ENCODE results near the gene RC3H2. TPM values are rescaled to one million over a fixed set of nuclear protein-coding genes. Genes with fewer than 3 reads are reported as not detected.
"Not testable (repeated sequence)": the region's sequence is repeated elsewhere in the genome, so short reads cannot be mapped to it uniquely, and the experiment has no call there.

Gene RC3H2
- total RNA-seq, 3 donors from 2014 or later: 27.3 to 31.1 (median 28.4) TPM

DNA sequence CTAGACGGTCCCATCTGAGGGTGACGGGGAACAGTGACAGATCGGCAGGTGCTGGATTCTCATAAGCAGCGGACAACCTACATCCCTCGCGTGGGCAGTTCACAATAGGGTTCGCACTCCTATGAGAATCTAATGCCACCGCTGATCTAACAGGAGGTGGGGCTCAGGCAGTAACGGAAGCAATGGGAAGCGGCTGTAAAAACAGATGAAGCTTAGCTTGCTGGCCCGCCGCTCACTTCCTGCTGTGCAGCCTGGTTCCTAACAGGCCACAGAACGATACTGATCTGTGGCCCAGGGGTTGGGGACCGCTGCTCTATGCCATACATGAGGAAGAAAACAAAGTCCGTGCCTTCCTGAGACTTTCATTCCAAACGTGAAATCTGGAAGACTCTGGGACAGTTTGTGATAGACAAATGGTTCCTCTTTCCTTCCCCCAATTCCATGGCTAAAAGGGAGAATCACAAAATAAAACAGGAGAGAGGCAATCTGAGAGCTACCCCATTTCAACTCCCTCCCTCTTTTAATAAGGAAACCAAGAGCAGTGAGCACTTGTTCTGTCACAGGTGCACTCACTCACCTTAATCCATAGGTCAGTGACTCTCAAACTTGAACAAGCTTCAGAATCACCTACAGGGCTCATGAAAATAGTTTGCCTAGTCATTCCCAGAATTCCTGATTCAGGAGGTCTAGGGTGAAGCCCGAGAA, 88.8 kb downstream of the RC3H2 start:
- Mint-ChIP-seq H3K4me1 (ENCODE audit: low read depth) (peaks cover 39% of the 10 kb centered on the region), H3K36me3 (ENCODE audit: insufficient read depth) (peaks cover 14% of the 10 kb centered on the region), H3K27me3 (ENCODE audit: low read depth) (no peaks in the 10 kb centered on the region), H3K4me3 (peak overlapping the region; percentile 71), H3K9me3 (no peaks in the 10 kb centered on the region)
- DNase-seq (peak; percentile 29), ATAC-seq (peak; percentile 80 to 81)

DNA sequence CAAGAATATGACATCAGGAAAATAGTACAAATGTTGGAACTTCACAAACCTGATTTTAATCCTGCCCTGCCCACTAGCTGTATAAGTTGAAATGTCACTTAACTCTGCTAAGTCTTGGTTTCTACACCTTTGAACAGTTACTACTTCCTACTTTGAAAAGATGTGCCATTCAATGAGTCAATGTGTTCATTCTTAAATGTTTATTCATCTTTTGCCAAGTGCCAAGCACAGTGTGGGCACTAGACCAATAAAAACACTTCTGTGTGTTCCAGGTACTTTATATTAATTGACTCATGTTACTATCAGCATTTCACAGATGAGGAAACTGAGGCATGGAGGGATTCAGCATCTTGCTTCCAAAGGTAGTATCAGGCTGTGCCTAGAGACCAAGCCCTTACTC, 89.6 kb downstream of the RC3H2 start:
- Mint-ChIP-seq H3K4me1 (ENCODE audit: low read depth) (peaks cover 36% of the 10 kb centered on the region), H3K36me3 (ENCODE audit: insufficient read depth) (peaks cover 10% of the 10 kb centered on the region), H3K27me3 (ENCODE audit: low read depth) (no peaks in the 10 kb centered on the region), H3K9me3 (no peaks in the 10 kb centered on the region), H3K4me3 (peak overlapping the region; percentile 71)
- DNase-seq: no peak
- ATAC-seq: peak; percentile 37 to 49

DNA sequence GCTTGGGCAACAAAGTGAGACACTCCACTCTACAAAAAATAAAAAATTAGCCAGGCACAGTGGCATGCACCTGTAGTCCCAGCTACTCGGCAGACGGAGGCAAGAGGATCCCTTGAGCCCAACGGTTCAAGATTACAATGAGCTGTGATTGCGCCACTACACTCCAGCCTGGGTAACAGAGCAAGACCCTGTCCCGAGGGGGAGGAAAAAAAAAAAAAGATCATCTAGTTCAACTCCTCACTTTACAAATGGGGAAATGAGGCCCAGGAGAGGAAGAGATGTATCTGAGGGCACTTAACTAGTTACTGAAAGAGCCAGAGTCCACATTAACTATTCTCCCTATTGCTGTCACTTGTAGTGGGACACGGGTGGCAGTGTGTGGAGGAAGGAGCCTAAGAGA, 90.6 kb downstream of the RC3H2 start:
- DNase-seq: no peak
- no peaks in the 10 kb centered on the region for H3K9me3 Mint-ChIP-seq

DNA sequence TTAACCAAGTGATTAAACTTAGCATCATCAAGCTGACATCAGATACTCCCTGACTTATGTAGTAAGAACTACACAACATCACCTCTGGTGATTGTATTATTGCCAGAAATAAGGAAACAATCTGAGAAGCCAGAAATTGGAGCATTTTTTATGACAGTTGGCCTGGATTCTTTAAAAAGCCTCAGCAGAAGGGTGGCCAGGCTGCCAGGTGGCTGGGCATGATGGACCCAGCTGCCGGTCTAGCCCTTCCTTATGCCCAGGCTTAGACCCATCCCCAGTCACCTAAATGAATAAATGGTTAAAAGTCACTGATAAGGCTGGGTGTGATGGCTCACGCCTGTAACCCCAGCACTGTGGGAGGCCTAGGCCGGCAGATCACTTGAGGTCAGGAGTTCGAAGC, 92.4 kb downstream of the RC3H2 start:
- Mint-ChIP-seq H3K9me3 (no peaks in the 10 kb centered on the region), H3K36me3 (ENCODE audit: insufficient read depth) (peaks cover 2% of the 10 kb centered on the region), H3K27me3 (ENCODE audit: low read depth) (no peaks in the 10 kb centered on the region), H3K4me3 (no peak overlapping the region), H3K4me1 (ENCODE audit: low read depth) (peaks cover 33% of the 10 kb centered on the region)
- DNase-seq (no peak), ATAC-seq (no peak)

More for the DNA sequence above, 90.6 kb downstream of the RC3H2 start:
- peaks cover 27% of the 10 kb centered on the region for H3K4me1 Mint-ChIP-seq (ENCODE audit: low read depth)
- H3K36me3 Mint-ChIP-seq (ENCODE audit: insufficient read depth): peaks cover 2% of the 10 kb centered on the region
- no peak for ATAC-seq
- no peak overlapping the region for H3K4me3 Mint-ChIP-seq
- H3K27me3 Mint-ChIP-seq (ENCODE audit: low read depth): no peaks in the 10 kb centered on the region

- Mint-ChIP-seq H3K27me3 (ENCODE audit: low read depth) (no peaks in the 10 kb centered on the region), H3K36me3 (ENCODE audit: insufficient read depth) (peaks cover 3% of the 10 kb centered on the region), H3K9me3 (peaks cover 7% of the 10 kb centered on the region), H3K4me1 (ENCODE audit: low read depth) (peaks cover 31% of the 10 kb centered on the region), H3K4me3 (no peak overlapping the region)
- DNase-seq (peak; percentile 68), ATAC-seq (peak; percentile 37 to 52)
Measured at GRCh38 chr9:122810306-122810946, 94.7 kb downstream of the RC3H2 start.

DNA sequence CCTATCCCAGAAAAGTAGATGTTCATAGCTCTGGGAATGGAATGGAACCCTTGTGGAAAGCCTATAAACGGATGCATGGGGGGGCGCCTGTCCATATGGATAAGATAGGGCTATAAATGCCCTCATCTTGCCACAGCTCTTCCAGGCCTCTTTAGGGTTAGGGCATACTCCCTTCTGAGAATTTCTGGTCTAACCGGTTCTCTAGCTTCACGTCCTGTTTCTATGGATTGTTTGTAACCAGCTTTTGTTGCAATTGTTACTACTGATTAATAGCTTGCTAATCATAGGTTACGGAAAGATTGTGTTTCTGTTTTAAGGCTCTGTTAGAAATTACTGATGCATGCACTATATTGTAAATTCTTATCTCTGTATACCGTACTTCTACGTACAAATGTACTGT, 95.9 kb downstream of the RC3H2 start:
- H3K36me3 Mint-ChIP-seq (ENCODE audit: insufficient read depth); DNase-seq; H3K27me3 Mint-ChIP-seq (ENCODE audit: low read depth); H3K4me3 Mint-ChIP-seq; H3K9me3 Mint-ChIP-seq; ATAC-seq: not testable (repeated sequence)
- H3K4me1 Mint-ChIP-seq (ENCODE audit: low read depth): peaks cover 23% of the 10 kb centered on the region

DNA sequence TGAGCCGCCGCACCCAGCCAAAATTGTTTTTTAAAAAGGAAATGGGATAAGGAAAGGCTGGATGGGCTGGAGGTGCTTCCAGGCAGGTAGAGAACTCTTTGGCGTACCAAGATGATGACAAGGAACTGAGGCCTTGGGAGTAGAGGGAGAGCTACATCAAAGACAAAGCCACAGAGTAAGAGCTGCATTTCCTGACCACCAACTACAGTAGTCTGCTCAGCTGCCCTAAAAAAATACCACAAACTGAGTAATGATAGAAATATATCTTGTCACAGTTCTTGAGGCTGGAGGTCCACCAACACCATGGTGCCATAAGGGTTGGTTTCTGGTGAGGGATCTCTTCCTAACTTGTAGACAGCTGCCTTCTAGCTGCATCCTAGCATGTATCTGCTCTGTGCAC, 97.0 kb downstream of the RC3H2 start:
- Mint-ChIP-seq H3K27me3 (ENCODE audit: low read depth) (no peaks in the 10 kb centered on the region), H3K4me3 (no peak overlapping the region), H3K9me3 (peaks cover 7% of the 10 kb centered on the region), H3K4me1 (ENCODE audit: low read depth) (peaks cover 23% of the 10 kb centered on the region), H3K36me3 (ENCODE audit: insufficient read depth) (peaks cover 4% of the 10 kb centered on the region)
- no peak for DNase-seq
- ATAC-seq: no peak

GRCh38 chr9:122807271-122807900, 97.8 kb downstream of the RC3H2 start:
- peaks cover 7% of the 10 kb centered on the region for H3K9me3 Mint-ChIP-seq
- no peaks in the 10 kb centered on the region for H3K27me3 Mint-ChIP-seq (ENCODE audit: low read depth)
- ATAC-seq: peak; percentile 87 to 90
- H3K4me3 Mint-ChIP-seq: no peak overlapping the region
- DNase-seq: no peak
- H3K4me1 Mint-ChIP-seq (ENCODE audit: low read depth): peaks cover 23% of the 10 kb centered on the region
- H3K36me3 Mint-ChIP-seq (ENCODE audit: insufficient read depth): peaks cover 4% of the 10 kb centered on the region

- no peaks in the 10 kb centered on the region for H3K27me3 Mint-ChIP-seq (ENCODE audit: low read depth)
- H3K4me1 Mint-ChIP-seq (ENCODE audit: low read depth): peaks cover 23% of the 10 kb centered on the region
- H3K9me3 Mint-ChIP-seq: peaks cover 7% of the 10 kb centered on the region
- peak in 1 of 2 donors; percentile 23 for ATAC-seq
- DNase-seq: no peak
- H3K4me3 Mint-ChIP-seq: no peak overlapping the region
- peaks cover 4% of the 10 kb centered on the region for H3K36me3 Mint-ChIP-seq (ENCODE audit: insufficient read depth)
Measured at GRCh38 chr9:122806661-122807060, 98.5 kb downstream of the RC3H2 start.

GRCh38 chr9:122800066-122801060, 104.8 kb downstream of the RC3H2 start, which contains the start of gene OR1K1:
Gene OR1K1, plus strand, starts transcription at chr9:122800123. Its CDS starts 0 bp downstream, at chr9:122800123.
- no peak for DNase-seq
- H3K4me1 Mint-ChIP-seq (ENCODE audit: low read depth): no peaks in the 10 kb centered on the region
- no peak within 1 kb of the TSS for H3K4me3 Mint-ChIP-seq
- no peak for ATAC-seq
- peaks cover 2% of the 10 kb centered on the region for H3K36me3 Mint-ChIP-seq (ENCODE audit: insufficient read depth)
- H3K27me3 Mint-ChIP-seq (ENCODE audit: low read depth): no peaks in the 10 kb centered on the region
- no peaks in the 10 kb centered on the region for H3K9me3 Mint-ChIP-seq

DNA sequence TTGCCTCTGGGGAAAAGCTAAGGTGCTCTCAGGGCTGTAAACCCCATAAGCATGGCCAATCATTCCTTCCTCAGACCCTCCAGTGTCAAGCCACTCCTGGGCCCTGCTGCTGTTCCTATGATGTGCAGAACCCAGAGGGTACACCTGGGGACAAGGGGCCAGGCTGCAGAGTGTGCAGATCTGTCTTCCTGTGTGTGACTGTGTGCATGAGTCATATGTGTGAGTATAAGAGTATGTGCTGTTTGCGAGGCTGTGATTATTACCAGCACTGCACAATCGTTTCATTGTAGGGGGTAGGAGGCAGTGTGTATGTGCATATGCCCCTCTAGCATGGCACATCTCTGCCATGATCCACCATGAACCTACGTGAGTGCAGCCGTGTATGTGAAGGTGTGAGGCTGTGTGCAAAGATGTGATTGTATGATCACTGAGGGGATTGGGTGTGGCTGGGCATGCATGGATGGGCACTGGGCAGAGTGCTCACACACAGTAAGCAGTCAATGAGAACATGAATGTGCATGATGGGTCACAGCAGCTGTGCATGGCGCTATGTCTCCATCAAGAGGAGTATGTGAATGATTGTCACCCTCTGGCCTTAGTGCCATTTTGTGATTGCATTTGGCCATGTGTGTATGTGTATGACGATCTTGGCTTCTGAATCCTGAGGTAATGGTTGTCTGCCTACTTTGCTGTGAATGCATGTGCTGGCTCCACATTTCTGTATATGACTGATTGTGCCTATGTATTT, 107.7 kb downstream of the RC3H2 start:
- Mint-ChIP-seq H3K27me3 (ENCODE audit: low read depth) (no peaks in the 10 kb centered on the region), H3K4me1 (ENCODE audit: low read depth) (no peaks in the 10 kb centered on the region), H3K36me3 (ENCODE audit: insufficient read depth) (no peaks in the 10 kb centered on the region), H3K4me3 (no peak overlapping the region), H3K9me3 (no peaks in the 10 kb centered on the region)
- DNase-seq (no peak), ATAC-seq (peak in 1 of 2 donors; percentile 34)

Data from activated T-cell treated with anti-CD3 and anti-CD28 coated beads, Interleukin-2, amount 50 U/mL, for 4 hours (primary cell).